K562 (cell line): ENCODE results near the gene CCP110. TPM values are rescaled to one million over a fixed set of nuclear protein-coding genes. Genes with fewer than 3 reads are reported as not detected.

Experiments used
- ATAC-seq: fragments of 200-7000 bp; cut with Tn5 transposase; 3 replicates; pipeline ENCODE4 v1.9.1; 2020; ENCODE audit warnings: moderate library complexity
- BruUV-seq: library from RNA; stranded (reverse); fragments of 400-500 nt; replicated peaks from 2 replicates; lab custom pipeline; 2021; lab: Mats Ljungman, UMichigan
- CTCF ChIA-PET: fragments of 300-600 bp; formaldehyde crosslinking; extraction: SDS; loops from one replicate; lab custom pipeline; 2021; ENCODE audit warnings: low intra/inter-chr PET ratio; lab: Yijun Ruan, JAX
- POLR2A ChIA-PET: fragments of 300-600, 350-650 bp; sonication (Branson Sonifier 250); formaldehyde crosslinking; extraction: SDS; loops from one replicate; lab custom pipeline; 2021; ENCODE audit warnings: antibody characterized with exemption, inconsistent platforms; lab: Yijun Ruan, JAX
- DNase-seq, 4 experiments: peaks; one replicate each; pipeline versions ENCODE4 v3.0.0 to v3.0.0-alpha.2; 2011 to 2018; ENCODE audit warnings: low spot score in 3 of 4, mixed read lengths in 3 of 4; ENCODE audit errors: extremely low read depth in 1 of 4
- FAIRE-seq: peaks from 2 replicates; lab custom pipeline; 2011; peaks lifted over from hg19 to GRCh38; lab: Jason Lieb, UNC
- H2AFZ ChIP-seq: 2 replicates; pipeline ENCODE4 v1.6.0; 2011; ENCODE audit warnings: low read depth, low read length, control low read depth, inconsistent platforms
- H3K27ac ChIP-seq: fragments of 200-600 bp; 3 replicates; pipeline ENCODE4 v1.8.0; 2011; ENCODE audit warnings: low read depth, mild to moderate bottlenecking, control low read depth, inconsistent platforms, low read length, moderate library complexity, mixed read lengths; ENCODE audit errors: extremely low read depth
- H3K27me3 ChIP-seq, 2 experiments: fragments of 300-600 bp in 1 of 2; 2 replicates in 1 of 2; 3 replicates in 1 of 2; pipeline versions ENCODE4 v1.6.0 to v1.8.0; 2011; ENCODE audit warnings: inconsistent platforms in 2 of 2, low read length in 2 of 2, mild to moderate bottlenecking in 1 of 2, mixed read lengths in 1 of 2, moderate library complexity in 1 of 2; ENCODE audit not compliant: control insufficient read depth in 2 of 2, insufficient read depth in 2 of 2
- H3K36me3 ChIP-seq: fragments of 300-600 bp; 3 replicates; pipeline ENCODE4 v1.8.0; 2011; ENCODE audit warnings: mild to moderate bottlenecking, low read length, inconsistent platforms; ENCODE audit not compliant: control insufficient read depth, insufficient read depth
- H3K4me1 ChIP-seq, 2 experiments: fragments of 200-600 bp in 1 of 2; replicated peaks in 1 of 2; 2 replicates in 1 of 2; 3 replicates in 1 of 2; pipeline versions ENCODE4 v1.5.1 to v1.8.0; 2011; ENCODE audit warnings: inconsistent platforms in 2 of 2, low read length in 2 of 2, mild to moderate bottlenecking in 1 of 2, mixed read lengths in 1 of 2, moderate library complexity in 1 of 2; ENCODE audit not compliant: control insufficient read depth in 2 of 2, insufficient read depth in 2 of 2
- H3K4me2 ChIP-seq: 2 replicates; pipeline ENCODE4 v1.6.1; 2011; ENCODE audit warnings: low read length, control low read depth, inconsistent platforms, mixed read lengths; ENCODE audit not compliant: insufficient read depth
- H3K4me3 ChIP-seq: fragments of 200-600 bp; sonication (generic), shearing (Covaris generic); 2 replicates; pipeline ENCODE4 v1.5.1; 2016; ENCODE audit warnings: control low read depth, inconsistent platforms
- H3K79me2 ChIP-seq: fragments of 200-600 bp; 3 replicates; pipeline ENCODE4 v1.8.0; 2011; ENCODE audit warnings: low read length, inconsistent platforms; ENCODE audit not compliant: control insufficient read depth, insufficient read depth
- H3K9ac ChIP-seq, 2 experiments: 2 replicates each; pipeline versions ENCODE4 v1.6.0 to v1.6.1; 2011; ENCODE audit warnings: low read depth in 2 of 2, low read length in 2 of 2, control low read depth in 1 of 2, inconsistent platforms in 1 of 2, mild to moderate bottlenecking in 1 of 2, mixed read lengths in 1 of 2; ENCODE audit not compliant: insufficient read depth in 1 of 2
- H3K9me1 ChIP-seq: one replicate; pipeline ENCODE4 v1.6.0; 2011; ENCODE audit warnings: inconsistent platforms, mild to moderate bottlenecking, low read length, moderate library complexity; ENCODE audit not compliant: control insufficient read depth, insufficient read depth
- H3K9me3 ChIP-seq: replicated peaks from 2 replicates; pipeline ENCODE4 v1.5.1; 2011; ENCODE audit warnings: low read depth, low read length, inconsistent platforms; ENCODE audit not compliant: control insufficient read depth, insufficient read depth
- H4K20me1 ChIP-seq: replicated peaks from 2 replicates; pipeline ENCODE4 v1.6.1; 2011; ENCODE audit warnings: low read length, inconsistent platforms, mixed read lengths; ENCODE audit not compliant: control insufficient read depth, insufficient read depth
- ESRRA ChIP-seq: fragments of 450-650 bp; IDR thresholded peaks from 2 replicates; pipeline ENCODE4 v1.6.1; 2014; ENCODE audit warnings: low read depth, mild to moderate bottlenecking, moderate library complexity, borderline replicate concordance
- MCM3 ChIP-seq: fragments of 450-650 bp; IDR thresholded peaks from 2 replicates; pipeline ENCODE4 v1.6.1; 2016
- ZNF121 ChIP-seq: sonication (generic); formaldehyde crosslinking; conservative IDR thresholded peaks from 2 replicates; pipeline ENCODE4 v1.8.0; 2022; ENCODE audit warnings: missing genetic modification reagents
- ZNF79 ChIP-seq: fragments of 250-450 bp; sonication (Bioruptor Pico); IDR thresholded peaks from 2 replicates; pipeline ENCODE4 v1.4.0; 2020; ENCODE audit warnings: low read depth, mild to moderate bottlenecking, moderate library complexity
- WGBS: fragments of 100-300 bp; shearing (Covaris generic); methylation state at CpG from one replicate; pipeline ENCODE4 v1.1.6; 2016; ENCODE audit warnings: low coverage, mixed read lengths; ENCODE audit not compliant: insufficient coverage; ENCODE audit errors: missing lambda C conversion rate; 5-methylcytosine and 5-hydroxymethylcytosine counted together
- in situ Hi-C: fragments of 300-500 bp; cut with MboI; formaldehyde crosslinking; loops from 4 replicates; pipeline ENCODE4 v1.15.0; 2018; ENCODE audit warnings: inconsistent platforms, mixed read lengths
- intact Hi-C: fragments of 100-400 bp; cut with micrococcal nuclease; formaldehyde crosslinking; loops from 2 replicates; pipeline ENCODE4 v1.14.2; 2022
- polyA plus RNA-seq, 8 experiments: library from polyadenylated mRNA; depleted of rRNA in 4 of 8; stranded (reverse) in 5 of 8; unstranded in 3 of 8; fragments of >200 nt; fragmentation: Nextera tagmentation in 2 of 8; fragmentation: Illumina TruSeq in 1 of 8; extraction: Ambion mirVana in 2 of 8; extraction: Trizol in 1 of 8; gene quantifications; 2 replicates each; pipeline versions ENCODE4 v1.2.1 to v1.2.3, GENCODE V29; 2011 to 2014; ENCODE audit warnings: inconsistent platforms in 1 of 8, missing spikeins in 1 of 8
- total RNA-seq, 7 experiments: library from RNA; depleted of rRNA in 6 of 7; stranded (reverse); fragments of >200 nt in 6 of 7; fragmentation: Illumina TruSeq in 2 of 7; extraction: Trizol in 2 of 7; gene quantifications; 2 replicates each; pipeline versions ENCODE4 v1.2.1 to v1.2.3, GENCODE V29; 2011 to 2021; ENCODE audit warnings: low replicate concordance in 1 of 7
- TF ChIP-seq, protein P1 (sequence below), 2 experiments: fragments of 450-650 bp; conservative IDR thresholded peaks; 2 replicates each; pipeline ENCODE4 v1.6.1; 2017; ENCODE audit warnings: mild to moderate bottlenecking in 2 of 2, moderate library complexity in 2 of 2
- TF ChIP-seq, protein P2 (sequence below): fragments of 200-600 bp; sonication (generic); IDR thresholded peaks from one replicate; pipeline ENCODE4 v1.6.1; 2012; ENCODE audit warnings: mild to moderate bottlenecking, low read depth, low read length, inconsistent platforms
- TF ChIP-seq, protein P3 (sequence below): IDR thresholded peaks from 2 replicates; pipeline ENCODE4 v1.6.1; 2012; ENCODE audit warnings: low read depth, low read length, improper control_type of control experiment, borderline replicate concordance

CCP110 gene
- total and polyA plus RNA-seq, 9 of the 15 experiments (the other 6 are each of a cell fraction or from before 2014, with no cell fraction given), result 3.5 to 16.1 (median 12.1) TPM

DNA sequence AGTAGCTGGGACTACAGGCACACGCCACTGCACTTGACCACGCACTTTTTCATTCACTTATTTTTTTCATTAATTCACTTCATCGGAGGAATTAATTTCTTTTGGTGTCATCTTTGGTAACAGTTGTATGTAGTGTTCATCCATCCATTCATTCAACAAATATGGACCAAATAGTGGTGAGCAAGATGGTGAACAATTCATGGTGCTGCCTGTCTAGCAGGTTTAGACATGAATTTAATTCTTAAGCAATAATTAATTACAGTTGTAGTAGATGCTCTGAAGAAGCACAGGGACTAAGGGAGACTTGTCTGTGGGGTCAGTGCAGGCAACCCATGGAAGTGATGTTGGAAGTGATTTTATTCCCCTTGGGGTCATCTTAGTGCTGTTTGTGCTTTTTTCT, 24.3 kb upstream of the CCP110 start:
- Histone ChIP-seq H3K36me3 (peaks cover 27% of the 10 kb centered on the region), H3K4me2 (no peak overlapping the region), H3K79me2 (no peaks in the 10 kb centered on the region), H4K20me1 (no peaks in the 10 kb centered on the region), H3K4me1 (no peaks in the 10 kb centered on the region), H3K9me1 (no peaks in the 10 kb centered on the region), H3K9me3 (no peaks in the 10 kb centered on the region), H2AFZ (no peak overlapping the region), H3K9ac (no peak overlapping the region), H3K27me3 (no peaks in the 10 kb centered on the region), H3K4me3 (no peak overlapping the region), H3K27ac (no peak overlapping the region)
- in situ Hi-C loops, result no loop called here
- FAIRE-seq, result no peak
- no TSS peak for BruUV-seq
- CTCF ChIA-PET, result no interaction called here
- intact Hi-C loops, result no loop called here
- DNase-seq, result no peak
- WGBS, result 90% methylated on average over 3 of the region's 3 CpGs
- POLR2A ChIA-PET, result no interaction called here
- no peak for ATAC-seq
- TF ChIP-seq ZNF121 (CRISPR knock-in tag) (no peak), ESRRA (no peak), MCM3 (no peak), ZNF79 (no peak)
- TF ChIP-seq, protein P1, sequence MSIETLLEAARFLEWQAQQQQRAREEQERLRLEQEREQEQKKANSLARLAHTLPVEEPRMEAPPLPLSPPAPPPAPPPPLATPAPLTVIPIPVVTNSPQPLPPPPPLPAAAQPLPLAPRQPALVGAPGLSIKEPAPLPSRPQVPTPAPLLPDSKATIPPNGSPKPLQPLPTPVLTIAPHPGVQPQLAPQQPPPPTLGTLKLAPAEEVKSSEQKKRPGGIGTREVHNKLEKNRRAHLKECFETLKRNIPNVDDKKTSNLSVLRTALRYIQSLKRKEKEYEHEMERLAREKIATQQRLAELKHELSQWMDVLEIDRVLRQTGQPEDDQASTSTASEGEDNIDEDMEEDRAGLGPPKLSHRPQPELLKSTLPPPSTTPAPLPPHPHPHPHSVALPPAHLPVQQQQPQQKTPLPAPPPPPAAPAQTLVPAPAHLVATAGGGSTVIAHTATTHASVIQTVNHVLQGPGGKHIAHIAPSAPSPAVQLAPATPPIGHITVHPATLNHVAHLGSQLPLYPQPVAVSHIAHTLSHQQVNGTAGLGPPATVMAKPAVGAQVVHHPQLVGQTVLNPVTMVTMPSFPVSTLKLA (conservative IDR thresholded peaks at IDR 0.05), result no peak
- TF ChIP-seq, protein P2, sequence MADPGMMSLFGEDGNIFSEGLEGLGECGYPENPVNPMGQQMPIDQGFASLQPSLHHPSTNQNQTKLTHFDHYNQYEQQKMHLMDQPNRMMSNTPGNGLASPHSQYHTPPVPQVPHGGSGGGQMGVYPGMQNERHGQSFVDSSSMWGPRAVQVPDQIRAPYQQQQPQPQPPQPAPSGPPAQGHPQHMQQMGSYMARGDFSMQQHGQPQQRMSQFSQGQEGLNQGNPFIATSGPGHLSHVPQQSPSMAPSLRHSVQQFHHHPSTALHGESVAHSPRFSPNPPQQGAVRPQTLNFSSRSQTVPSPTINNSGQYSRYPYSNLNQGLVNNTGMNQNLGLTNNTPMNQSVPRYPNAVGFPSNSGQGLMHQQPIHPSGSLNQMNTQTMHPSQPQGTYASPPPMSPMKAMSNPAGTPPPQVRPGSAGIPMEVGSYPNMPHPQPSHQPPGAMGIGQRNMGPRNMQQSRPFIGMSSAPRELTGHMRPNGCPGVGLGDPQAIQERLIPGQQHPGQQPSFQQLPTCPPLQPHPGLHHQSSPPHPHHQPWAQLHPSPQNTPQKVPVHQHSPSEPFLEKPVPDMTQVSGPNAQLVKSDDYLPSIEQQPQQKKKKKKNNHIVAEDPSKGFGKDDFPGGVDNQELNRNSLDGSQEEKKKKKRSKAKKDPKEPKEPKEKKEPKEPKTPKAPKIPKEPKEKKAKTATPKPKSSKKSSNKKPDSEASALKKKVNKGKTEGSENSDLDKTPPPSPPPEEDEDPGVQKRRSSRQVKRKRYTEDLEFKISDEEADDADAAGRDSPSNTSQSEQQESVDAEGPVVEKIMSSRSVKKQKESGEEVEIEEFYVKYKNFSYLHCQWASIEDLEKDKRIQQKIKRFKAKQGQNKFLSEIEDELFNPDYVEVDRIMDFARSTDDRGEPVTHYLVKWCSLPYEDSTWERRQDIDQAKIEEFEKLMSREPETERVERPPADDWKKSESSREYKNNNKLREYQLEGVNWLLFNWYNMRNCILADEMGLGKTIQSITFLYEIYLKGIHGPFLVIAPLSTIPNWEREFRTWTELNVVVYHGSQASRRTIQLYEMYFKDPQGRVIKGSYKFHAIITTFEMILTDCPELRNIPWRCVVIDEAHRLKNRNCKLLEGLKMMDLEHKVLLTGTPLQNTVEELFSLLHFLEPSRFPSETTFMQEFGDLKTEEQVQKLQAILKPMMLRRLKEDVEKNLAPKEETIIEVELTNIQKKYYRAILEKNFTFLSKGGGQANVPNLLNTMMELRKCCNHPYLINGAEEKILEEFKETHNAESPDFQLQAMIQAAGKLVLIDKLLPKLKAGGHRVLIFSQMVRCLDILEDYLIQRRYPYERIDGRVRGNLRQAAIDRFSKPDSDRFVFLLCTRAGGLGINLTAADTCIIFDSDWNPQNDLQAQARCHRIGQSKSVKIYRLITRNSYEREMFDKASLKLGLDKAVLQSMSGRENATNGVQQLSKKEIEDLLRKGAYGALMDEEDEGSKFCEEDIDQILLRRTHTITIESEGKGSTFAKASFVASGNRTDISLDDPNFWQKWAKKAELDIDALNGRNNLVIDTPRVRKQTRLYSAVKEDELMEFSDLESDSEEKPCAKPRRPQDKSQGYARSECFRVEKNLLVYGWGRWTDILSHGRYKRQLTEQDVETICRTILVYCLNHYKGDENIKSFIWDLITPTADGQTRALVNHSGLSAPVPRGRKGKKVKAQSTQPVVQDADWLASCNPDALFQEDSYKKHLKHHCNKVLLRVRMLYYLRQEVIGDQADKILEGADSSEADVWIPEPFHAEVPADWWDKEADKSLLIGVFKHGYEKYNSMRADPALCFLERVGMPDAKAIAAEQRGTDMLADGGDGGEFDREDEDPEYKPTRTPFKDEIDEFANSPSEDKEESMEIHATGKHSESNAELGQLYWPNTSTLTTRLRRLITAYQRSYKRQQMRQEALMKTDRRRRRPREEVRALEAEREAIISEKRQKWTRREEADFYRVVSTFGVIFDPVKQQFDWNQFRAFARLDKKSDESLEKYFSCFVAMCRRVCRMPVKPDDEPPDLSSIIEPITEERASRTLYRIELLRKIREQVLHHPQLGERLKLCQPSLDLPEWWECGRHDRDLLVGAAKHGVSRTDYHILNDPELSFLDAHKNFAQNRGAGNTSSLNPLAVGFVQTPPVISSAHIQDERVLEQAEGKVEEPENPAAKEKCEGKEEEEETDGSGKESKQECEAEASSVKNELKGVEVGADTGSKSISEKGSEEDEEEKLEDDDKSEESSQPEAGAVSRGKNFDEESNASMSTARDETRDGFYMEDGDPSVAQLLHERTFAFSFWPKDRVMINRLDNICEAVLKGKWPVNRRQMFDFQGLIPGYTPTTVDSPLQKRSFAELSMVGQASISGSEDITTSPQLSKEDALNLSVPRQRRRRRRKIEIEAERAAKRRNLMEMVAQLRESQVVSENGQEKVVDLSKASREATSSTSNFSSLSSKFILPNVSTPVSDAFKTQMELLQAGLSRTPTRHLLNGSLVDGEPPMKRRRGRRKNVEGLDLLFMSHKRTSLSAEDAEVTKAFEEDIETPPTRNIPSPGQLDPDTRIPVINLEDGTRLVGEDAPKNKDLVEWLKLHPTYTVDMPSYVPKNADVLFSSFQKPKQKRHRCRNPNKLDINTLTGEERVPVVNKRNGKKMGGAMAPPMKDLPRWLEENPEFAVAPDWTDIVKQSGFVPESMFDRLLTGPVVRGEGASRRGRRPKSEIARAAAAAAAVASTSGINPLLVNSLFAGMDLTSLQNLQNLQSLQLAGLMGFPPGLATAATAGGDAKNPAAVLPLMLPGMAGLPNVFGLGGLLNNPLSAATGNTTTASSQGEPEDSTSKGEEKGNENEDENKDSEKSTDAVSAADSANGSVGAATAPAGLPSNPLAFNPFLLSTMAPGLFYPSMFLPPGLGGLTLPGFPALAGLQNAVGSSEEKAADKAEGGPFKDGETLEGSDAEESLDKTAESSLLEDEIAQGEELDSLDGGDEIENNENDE, result no peak
- TF ChIP-seq, protein P3, sequence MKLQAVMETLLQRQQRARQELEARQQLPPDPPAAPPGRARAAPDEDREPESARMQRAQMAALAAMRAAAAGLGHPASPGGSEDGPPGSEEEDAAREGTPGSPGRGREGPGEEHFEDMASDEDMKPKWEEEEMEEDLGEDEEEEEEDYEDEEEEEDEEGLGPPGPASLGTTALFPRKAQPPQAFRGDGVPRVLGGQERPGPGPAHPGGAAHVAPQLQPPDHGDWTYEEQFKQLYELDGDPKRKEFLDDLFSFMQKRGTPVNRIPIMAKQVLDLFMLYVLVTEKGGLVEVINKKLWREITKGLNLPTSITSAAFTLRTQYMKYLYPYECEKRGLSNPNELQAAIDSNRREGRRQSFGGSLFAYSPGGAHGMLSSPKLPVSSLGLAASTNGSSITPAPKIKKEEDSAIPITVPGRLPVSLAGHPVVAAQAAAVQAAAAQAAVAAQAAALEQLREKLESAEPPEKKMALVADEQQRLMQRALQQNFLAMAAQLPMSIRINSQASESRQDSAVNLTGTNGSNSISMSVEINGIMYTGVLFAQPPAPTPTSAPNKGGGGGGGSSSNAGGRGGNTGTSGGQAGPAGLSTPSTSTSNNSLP, result no peak
